Measurements from ENCODE around the gene ZNF577. TPM values are rescaled to one million over a fixed set of nuclear protein-coding genes. Genes with fewer than 3 reads are reported as not detected.
A peak's percentile ranks its signal among the peaks of the same experiment; 100 is the strongest.

Gene ZNF577
- total and polyA plus RNA-seq, 8 donors: 2.9 to 53.0 (median 6.1) TPM

- intact Hi-C loops (cut with DNase I): no loop called here
- Histone ChIP-seq H3K27me3 (no peaks in the 10 kb centered on the region), H3K4me3 (no peak overlapping the region), H3K36me3 (no peaks in the 10 kb centered on the region), H3K27ac (no peak overlapping the region), H3K9me3 (peaks cover 0 to 20% (median 4%) of the 10 kb centered on the region in 4 donors), H3K4me1 (no peaks in the 10 kb centered on the region)
- FAIRE-seq (no peak), ATAC-seq (no peak), DNase-seq (no peak)
- TF ChIP-seq CTCF (IDR thresholded peaks at IDR 0.05): no peak
- 91 to 97% methylated on average over 2 of the region's 2 CpGs for WGBS, 2 donors
Measured at GRCh38 chr19:51861870-51862622, 25.7 kb downstream of the ZNF577 start.

DNA sequence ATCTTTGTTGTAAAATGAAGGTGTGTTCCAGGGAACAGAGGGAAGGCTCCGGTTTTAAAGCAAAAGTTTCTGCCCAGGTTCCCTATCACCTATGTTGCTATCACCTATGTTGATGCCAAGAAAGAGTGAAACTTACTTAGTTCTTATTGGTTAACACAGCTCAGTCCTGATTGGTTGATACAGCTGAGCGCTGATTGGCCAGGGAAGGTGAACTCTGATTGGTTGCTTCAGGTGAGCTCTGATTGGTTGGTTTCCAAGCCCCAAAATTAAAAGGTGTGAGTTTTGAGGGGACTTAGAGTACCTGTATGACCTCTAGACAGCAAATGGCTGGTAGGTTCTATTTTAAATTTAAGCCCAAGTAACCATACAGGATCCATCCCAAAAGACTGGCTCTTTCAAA lies 50.6 kb downstream of the ZNF577 start:
- H3K9me3 ChIP-seq: no peaks in the 10 kb centered on the region
- WGBS, 2 donors: 92 to 95% methylated on average over 2 of the region's 2 CpGs
- no peak for FAIRE-seq
- no peak for ATAC-seq
- no peaks in the 10 kb centered on the region for H3K36me3 ChIP-seq
- no peak for DNase-seq
- H3K27ac ChIP-seq: no peak overlapping the region
- H3K27me3 ChIP-seq: no peaks in the 10 kb centered on the region
- no peaks in the 10 kb centered on the region for H3K4me1 ChIP-seq
- intact Hi-C loops (cut with DNase I): no loop called here
- TF ChIP-seq CTCF (IDR thresholded peaks at IDR 0.05): no peak
- H3K4me3 ChIP-seq: no peak overlapping the region

GRCh38 chr19:51830274-51830673 lies 57.5 kb downstream of the ZNF577 start:
- DNase-seq (no peak), ATAC-seq (peak in 2 of 4 donors; percentile 30 to 71), FAIRE-seq (no peak)
- Histone ChIP-seq H3K9me3 (no peaks in the 10 kb centered on the region), H3K4me3 (no peak overlapping the region), H3K36me3 (no peaks in the 10 kb centered on the region), H3K27me3 (no peaks in the 10 kb centered on the region), H3K27ac (no peak overlapping the region), H3K4me1 (no peaks in the 10 kb centered on the region)
- TF ChIP-seq CTCF (IDR thresholded peaks at IDR 0.05): no peak
- WGBS, 2 donors: 90 to 91% methylated on average over 2 of the region's 2 CpGs
- intact Hi-C loops (cut with DNase I): no loop called here

- no peaks in the 10 kb centered on the region for H3K27me3 ChIP-seq
- H3K9me3 ChIP-seq: no peaks in the 10 kb centered on the region
- WGBS, 2 donors: 85 to 88% methylated on average over 13 of the region's 13 CpGs
- no peak overlapping the region for H3K4me3 ChIP-seq
- no peaks in the 10 kb centered on the region for H3K4me1 ChIP-seq
- DNase-seq: no peak
- no peak for TF ChIP-seq CTCF (IDR thresholded peaks at IDR 0.05)
- no peaks in the 10 kb centered on the region for H3K36me3 ChIP-seq
- no peak for FAIRE-seq
- peak overlapping the region in 2 of 4 donors; percentile 35 to 47 for H3K27ac ChIP-seq
- peak in 2 of 4 donors; percentile 76 to 83 for ATAC-seq
- intact Hi-C loops (cut with DNase I): no loop called here
Measured at GRCh38 chr19:51824281-51825005, 63.3 kb downstream of the ZNF577 start.

GRCh38 chr19:51822946-51823345 lies 64.8 kb downstream of the ZNF577 start:
- Histone ChIP-seq H3K27me3 (no peaks in the 10 kb centered on the region), H3K36me3 (no peaks in the 10 kb centered on the region), H3K4me3 (no peak overlapping the region), H3K4me1 (no peaks in the 10 kb centered on the region), H3K27ac (no peak overlapping the region), H3K9me3 (no peaks in the 10 kb centered on the region)
- intact Hi-C loops (cut with DNase I): no loop called here
- no peak for ATAC-seq
- no peak for TF ChIP-seq CTCF (IDR thresholded peaks at IDR 0.05)
- no peak for DNase-seq
- no peak for FAIRE-seq
- WGBS, 2 donors: 85 to 89% methylated on average over 3 of the region's 3 CpGs

Measured in pancreas (tissue), 10 donors.